SK-N-MC (cell line): ENCODE results near the gene S100A7A.
"Not testable (repeated sequence)": the region's sequence is repeated elsewhere in the genome, so short reads cannot be mapped to it uniquely, and the experiment has no call there.

Experiments used
- DNase-seq: peaks from one replicate; pipeline ENCODE4 v3.0.0-alpha.2; 2011; ENCODE audit warnings: low read depth, low spot score
- H3K27ac ChIP-seq: fragments of 200-600 bp; sonication (generic); 2 replicates; pipeline ENCODE4 v1.5.1; 2016; ENCODE audit warnings: mixed run types
- H3K36me3 ChIP-seq: fragments of 200-600 bp; sonication (generic); 2 replicates; pipeline ENCODE4 v1.6.1; 2017; ENCODE audit warnings: antibody characterized with exemption, low read length, mixed read lengths; ENCODE audit not compliant: insufficient read depth
- H3K4me3 ChIP-seq: fragments of 200-600 bp; sonication (generic); 2 replicates; pipeline ENCODE4 v1.5.1; 2016
- H3K9ac ChIP-seq: fragments of 200-600 bp; sonication (generic); 2 replicates; pipeline ENCODE4 v1.8.0; 2017; ENCODE audit warnings: mixed run types, mixed read lengths; ENCODE audit not compliant: insufficient read length
- H3K9me3 ChIP-seq: fragments of 200-600 bp; sonication (generic); 2 replicates; pipeline ENCODE4 v1.6.1; 2017; ENCODE audit warnings: low read depth, mild to moderate bottlenecking, antibody characterized with exemption, low read length, moderate library complexity, mixed read lengths
- EZH2 ChIP-seq: fragments of 200-600 bp; sonication (generic); IDR thresholded peaks from one replicate; pipeline ENCODE4 v1.6.1; 2017; ENCODE audit warnings: antibody characterized with exemption
- FOXP2 ChIP-seq: optimal IDR thresholded peaks from 2 replicates; pipeline ENCODE3; 2011; ENCODE audit warnings: mild to moderate bottlenecking, moderate library complexity; ENCODE audit not compliant: insufficient read depth; ENCODE audit errors: extremely low read length, control extremely low read depth
- POLR2AphosphoS5 ChIP-seq: IDR thresholded peaks from 2 replicates; pipeline ENCODE4 v1.6.1; 2012; ENCODE audit warnings: mild to moderate bottlenecking, low read depth, low read length, borderline replicate concordance

The S100A7A gene

DNA sequence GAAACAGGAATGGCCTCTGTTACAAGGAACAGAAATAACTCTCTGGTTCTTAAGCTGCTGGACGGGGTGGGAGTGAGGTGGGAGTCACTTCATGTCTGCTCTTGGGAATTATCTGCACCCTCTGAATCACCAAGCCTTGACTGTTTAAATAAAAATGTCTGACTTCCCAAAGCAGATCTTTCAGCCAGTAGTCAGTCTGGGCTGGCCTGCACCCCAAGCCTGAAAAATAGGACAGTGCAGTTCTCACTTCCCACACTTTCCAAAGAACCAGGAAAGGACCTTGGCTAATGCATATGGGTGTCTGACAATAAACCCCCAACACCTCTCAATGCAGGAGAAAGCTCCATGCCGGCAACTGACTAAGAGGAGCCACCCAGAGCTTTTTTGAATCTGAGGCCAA lies 43.3 kb downstream of the S100A7A start:
- no peak for DNase-seq
- TF ChIP-seq POLR2AphosphoS5 (no peak), FOXP2 (no peak), EZH2 (no peak)
- no peaks in the 10 kb centered on the region for H3K36me3 ChIP-seq
- no peaks in the 10 kb centered on the region for H3K9me3 ChIP-seq
- H3K9ac ChIP-seq, result no peak overlapping the region
- no peak overlapping the region for H3K4me3 ChIP-seq
- H3K27ac ChIP-seq, result no peak overlapping the region

GRCh38 chr1:153460551-153460950 lies 44.2 kb downstream of the S100A7A start, which contains the start of gene S100A7:
Gene S100A7 (minus strand): TSS chr1:153460651. CDS start chr1:153459013, 1,638 bp downstream.
- Histone ChIP-seq H3K4me3 (no peak within 1 kb of the TSS), H3K9me3 (no peaks in the 10 kb centered on the region), H3K9ac (no peak within 1 kb of the TSS), H3K36me3 (no peaks in the 10 kb centered on the region), H3K27ac (no peak within 1 kb of the TSS)
- no peak for TF ChIP-seq FOXP2
- no peak for DNase-seq

- not testable (repeated sequence) for H3K9ac ChIP-seq, H3K4me3 ChIP-seq, DNase-seq, H3K36me3 ChIP-seq, H3K9me3 ChIP-seq, H3K27ac ChIP-seq
These were observed 46.4 kb downstream of the S100A7A start for GRCh38 chr1:153462741-153463140.

GRCh38 chr1:153465811-153466636 lies 49.7 kb downstream of the S100A7A start:
- Histone ChIP-seq H3K27ac (no peak overlapping the region), H3K9ac (no peak overlapping the region), H3K9me3 (no peaks in the 10 kb centered on the region), H3K4me3 (no peak overlapping the region), H3K36me3 (no peaks in the 10 kb centered on the region)
- DNase-seq, result no peak
- TF ChIP-seq EZH2, result no peak
- no peak for TF ChIP-seq FOXP2
- no peak for TF ChIP-seq POLR2AphosphoS5

DNA sequence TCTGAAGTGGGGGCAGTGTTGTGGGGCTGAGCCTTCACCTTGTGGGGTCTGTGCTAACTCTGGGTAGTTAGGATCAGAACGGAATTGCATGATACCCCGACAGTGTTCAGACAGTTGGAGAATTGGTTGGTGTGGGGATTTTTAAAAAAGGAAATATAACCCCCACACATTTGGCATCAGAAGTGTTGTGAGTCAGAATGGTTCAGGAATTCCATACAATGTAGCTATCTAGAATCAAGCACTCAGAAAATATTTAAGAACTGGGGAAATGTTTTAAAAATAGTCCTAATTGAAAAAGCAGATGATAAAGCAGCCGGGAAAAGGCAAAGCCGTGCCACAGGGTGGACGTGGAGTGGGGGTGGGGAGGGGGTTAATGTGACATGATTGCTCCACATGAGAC lies 50.6 kb downstream of the S100A7A start:
- no peak overlapping the region for H3K9ac ChIP-seq

DNA sequence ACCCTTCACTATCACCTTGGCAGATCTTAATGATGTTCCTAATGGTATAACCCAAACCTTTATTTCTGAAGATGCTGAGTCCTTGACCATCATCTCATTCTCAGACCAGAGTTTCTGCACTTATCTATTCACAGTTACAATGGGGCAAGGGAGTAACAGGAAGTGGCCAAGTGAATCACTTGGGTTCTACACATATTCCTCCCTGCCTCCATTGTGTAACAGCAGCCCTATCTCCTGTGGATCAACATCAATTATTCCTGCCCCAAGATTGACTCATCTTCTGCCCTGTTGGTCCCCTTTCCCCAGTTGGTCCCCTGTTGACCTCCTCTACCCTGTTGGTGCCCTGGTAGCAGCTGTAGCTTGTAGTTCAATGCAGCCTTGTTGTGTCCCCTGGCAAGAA lies 54.4 kb downstream of the S100A7A start:
- no peak for DNase-seq
- H3K36me3 ChIP-seq, result no peaks in the 10 kb centered on the region
- no peak for TF ChIP-seq FOXP2
- TF ChIP-seq POLR2AphosphoS5, result no peak
- no peak overlapping the region for H3K4me3 ChIP-seq
- no peak overlapping the region for H3K27ac ChIP-seq
- H3K9ac ChIP-seq, result no peak overlapping the region
- H3K9me3 ChIP-seq, result no peaks in the 10 kb centered on the region

More for the DNA sequence above, 50.6 kb downstream of the S100A7A start:
- DNase-seq, result no peak
- Histone ChIP-seq H3K27ac (no peak overlapping the region), H3K36me3 (no peaks in the 10 kb centered on the region), H3K9me3 (no peaks in the 10 kb centered on the region), H3K4me3 (no peak overlapping the region)
- TF ChIP-seq FOXP2, result no peak
- TF ChIP-seq POLR2AphosphoS5, result no peak
- no peak for TF ChIP-seq EZH2
